Panc1 (cell line): Measurements from ENCODE around the gene GYPC. TPM values are rescaled to one million over a fixed set of nuclear protein-coding genes. Genes with fewer than 3 reads are reported as not detected.

Experiments
- ATAC-seq: fragments of 200-7000 bp; cut with Tn5 transposase; 2 replicates; pipeline ENCODE4 v1.9.1; 2020; ENCODE audit warnings: mild to moderate bottlenecking, moderate library complexity
- BruUV-seq: library from RNA; stranded (reverse); fragments of 400-500 nt; replicated peaks from 2 replicates; lab custom pipeline; 2021; lab: Mats Ljungman, UMichigan
- CTCF ChIA-PET: fragments of 300-600 bp; sonication (Branson Sonifier 250); formaldehyde crosslinking; loops from one replicate; lab custom pipeline; 2022; ENCODE audit warnings: antibody characterized with exemption; lab: Charles Lee
- POLR2A ChIA-PET: fragments of 300-600 bp; sonication (Branson Sonifier 250); formaldehyde crosslinking; loops from one replicate; lab custom pipeline; 2022; ENCODE audit warnings: antibody characterized with exemption; lab: Charles Lee
- DNase-seq: peaks from one replicate; pipeline ENCODE4 v3.0.0-alpha.2; 2010; ENCODE audit warnings: low read depth, low spot score
- H3K27ac ChIP-seq: 2 replicates; pipeline ENCODE4 v1.5.1; 2011; ENCODE audit warnings: mild to moderate bottlenecking, low read length, inconsistent platforms
- H3K27me3 ChIP-seq: fragments of 200-500 bp; sonication (Bioruptor generic); 2 replicates; pipeline ENCODE4 v1.6.0; 2014; ENCODE audit warnings: low read length, inconsistent platforms; ENCODE audit not compliant: control insufficient read depth, insufficient read depth
- H3K36me3 ChIP-seq: fragments of 200-500 bp; sonication (Bioruptor generic); 2 replicates; pipeline ENCODE4 v1.5.1; 2014; ENCODE audit warnings: inconsistent platforms, mild to moderate bottlenecking, low read length, moderate library complexity; ENCODE audit not compliant: control insufficient read depth, insufficient read depth
- H3K4me1 ChIP-seq: 2 replicates; pipeline ENCODE4 v1.5.1; 2011; ENCODE audit warnings: inconsistent platforms, mild to moderate bottlenecking, low read length, moderate library complexity; ENCODE audit not compliant: control insufficient read depth, insufficient read depth
- H3K4me3 ChIP-seq, 2 experiments: 2 replicates each; pipeline ENCODE4 v1.5.1; 2011 to 2012; ENCODE audit warnings: low read depth in 2 of 2, low read length in 2 of 2, mild to moderate bottlenecking in 2 of 2, inconsistent platforms in 1 of 2, moderate library complexity in 1 of 2
- H3K9me3 ChIP-seq: fragments of 200-500 bp; sonication (Bioruptor generic); 2 replicates; pipeline ENCODE4 v1.5.1; 2014; ENCODE audit warnings: low read depth, mild to moderate bottlenecking, inconsistent platforms, low read length, moderate library complexity; ENCODE audit not compliant: control insufficient read depth, insufficient read depth
- CTCF ChIP-seq: fragments of 450-650 bp; IDR thresholded peaks from 2 replicates; pipeline ENCODE4 v1.5.1; 2017; ENCODE audit warnings: mild to moderate bottlenecking
- POLR2AphosphoS5 ChIP-seq: IDR thresholded peaks from 2 replicates; pipeline ENCODE4 v1.6.1; 2012; ENCODE audit warnings: mild to moderate bottlenecking, low read depth, low read length, moderate library complexity
- REST ChIP-seq, 2 experiments: IDR thresholded peaks; 2 replicates each; pipeline ENCODE4 v1.6.1; 2011 to 2012; ENCODE audit warnings: low read depth in 2 of 2, control low read depth in 1 of 2, low read length in 1 of 2, mild to moderate bottlenecking in 1 of 2, moderate library complexity in 1 of 2; ENCODE audit not compliant: insufficient read depth in 1 of 2
- SIN3A ChIP-seq: IDR thresholded peaks from 2 replicates; pipeline ENCODE4 v1.6.1; 2012; ENCODE audit warnings: low read depth, mild to moderate bottlenecking, low read length, moderate library complexity, borderline replicate concordance; ENCODE audit not compliant: insufficient read depth
- TCF7L2 ChIP-seq: IDR thresholded peaks from 2 replicates; pipeline ENCODE4 v1.6.1; 2011; ENCODE audit warnings: mild to moderate bottlenecking, low read depth, low read length, inconsistent platforms
- in situ Hi-C: cut with HindIII; loops from 2 replicates; pipeline ENCODE4 v1.10.0; 2016; ENCODE audit warnings: low sequenced_read_pairs, low pct_unique_long_range_greater_than_20kb
- intact Hi-C: fragments of 100-400 bp; cut with micrococcal nuclease; formaldehyde crosslinking; loops from one replicate; pipeline ENCODE4 v1.10.0; 2022; ENCODE audit not compliant: unreplicated experiment
- total RNA-seq: library from RNA; stranded (reverse); gene quantifications from one replicate; pipeline ENCODE4 v1.2.1, GENCODE V29; 2021; ENCODE audit not compliant: unreplicated experiment

The GYPC gene
- total RNA-seq, 1 experiment from 2014 or later: 0.57 TPM

DNA sequence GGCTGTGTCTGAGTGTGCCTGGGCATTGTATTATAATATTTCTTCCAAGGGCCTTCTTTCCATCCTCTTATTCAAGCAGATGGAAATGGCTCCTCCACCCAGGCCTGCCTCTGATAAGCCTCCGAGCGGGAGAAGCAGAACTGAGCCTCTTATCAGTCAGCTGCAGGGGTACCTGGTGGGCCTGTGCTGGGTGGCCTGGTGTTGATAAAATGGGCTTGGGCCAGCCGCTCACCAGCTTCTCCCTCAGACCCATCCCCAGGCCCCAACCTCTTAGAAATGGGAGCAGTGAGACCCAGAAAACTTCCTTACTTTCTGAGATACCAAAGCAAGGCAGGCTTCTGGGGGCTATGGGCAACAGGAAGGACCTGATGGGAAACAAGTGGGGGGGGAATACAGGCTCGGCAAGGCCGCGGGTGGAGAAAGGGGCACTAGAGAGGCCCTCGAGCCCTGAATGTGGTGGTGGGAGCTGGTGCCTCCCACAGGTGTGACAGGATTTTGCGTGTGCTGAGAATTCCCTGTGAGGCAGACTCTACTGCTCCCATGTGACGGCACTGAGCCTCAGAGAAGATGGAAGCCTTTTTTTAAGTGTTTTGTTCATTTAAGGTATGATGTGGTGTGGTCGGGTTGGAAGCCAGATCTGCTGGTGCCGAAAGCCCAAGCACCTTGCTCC is 18.3 kb downstream of the GYPC start (continued):
- no peak for TF ChIP-seq TCF7L2

DNA sequence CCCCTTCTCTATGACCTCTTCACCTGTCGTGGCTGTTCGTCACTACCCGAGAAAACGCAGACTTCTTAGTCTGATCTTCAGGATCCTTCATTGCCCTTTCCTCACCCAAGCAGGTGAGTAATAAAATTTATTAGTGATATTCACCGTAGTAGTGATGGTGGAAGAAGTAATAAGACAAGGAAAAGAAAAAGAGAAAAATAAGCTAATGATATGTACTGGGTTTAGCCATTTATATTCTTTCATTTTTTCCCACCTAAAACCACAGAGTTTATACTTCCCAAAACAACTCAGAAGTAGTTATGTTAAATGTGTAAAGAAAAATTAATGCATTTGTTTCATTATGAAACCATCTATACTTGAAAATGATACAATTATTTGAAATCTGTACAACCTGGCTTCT is 19.7 kb downstream of the GYPC start:
- POLR2A ChIA-PET: no interaction called here

More for the DNA sequence above, 19.7 kb downstream of the GYPC start:
- Histone ChIP-seq H3K36me3 (no peaks in the 10 kb centered on the region), H3K27me3 (no peaks in the 10 kb centered on the region), H3K4me3 (no peak overlapping the region), H3K27ac (no peak overlapping the region), H3K4me1 (no peaks in the 10 kb centered on the region), H3K9me3 (peaks cover 4% of the 10 kb centered on the region; the same call in 1 of the 2 replicates)
- TF ChIP-seq TCF7L2 (no peak), POLR2AphosphoS5 (no peak), SIN3A (no peak), CTCF (no peak), REST (IDR thresholded peaks at IDR 0.05; ENCODE audit: insufficient read depth in 1 of 2, low read depth in 2 of 2, low read length in 1 of 2) (no peak)
- intact Hi-C loops: no loop called here
- ATAC-seq (no peak), DNase-seq (no peak)
- in situ Hi-C loops: no loop called here
- CTCF ChIA-PET: no interaction called here
- BruUV-seq: no TSS peak
